DMS53 (cell line): ENCODE data around the gene TSPAN14.
A peak's percentile ranks its signal among the peaks of the same experiment; 100 is the strongest.
"Not testable (repeated sequence)": the region's sequence is repeated elsewhere in the genome, so short reads cannot be mapped to it uniquely, and the experiment has no call there.

Experiments
- DNase-seq: peaks from one replicate; lab custom pipeline; 2025; lab: John Stamatoyannopoulos, UW

TSPAN14 gene

GRCh38 chr10:80468806-80469421 lies 14.8 kb downstream of the TSPAN14 start:
- DNase-seq, result peak; percentile 72

GRCh38 chr10:80470266-80470665 lies 16.2 kb downstream of the TSPAN14 start:
- no peak for DNase-seq

GRCh38 chr10:80471001-80471400 lies 16.9 kb downstream of the TSPAN14 start:
- no peak for DNase-seq

GRCh38 chr10:80471715-80472233 lies 17.7 kb downstream of the TSPAN14 start:
- peak; percentile 75 for DNase-seq

GRCh38 chr10:80472234-80473095 lies 18.4 kb downstream of the TSPAN14 start:
- no peak for DNase-seq

- DNase-seq, result no peak
These were observed 19.1 kb downstream of the TSPAN14 start for GRCh38 chr10:80473096-80473657.

- DNase-seq, result no peak
These were observed 19.8 kb downstream of the TSPAN14 start for GRCh38 chr10:80473692-80474596.

GRCh38 chr10:80474597-80474910 lies 20.4 kb downstream of the TSPAN14 start:
- DNase-seq, result no peak

- no peak for DNase-seq
These were observed 20.8 kb downstream of the TSPAN14 start for GRCh38 chr10:80474941-80475340.

- DNase-seq, result not testable (repeated sequence)
These were observed 21.5 kb downstream of the TSPAN14 start for GRCh38 chr10:80475641-80476040.

- no peak for DNase-seq
These were observed 22.6 kb downstream of the TSPAN14 start for GRCh38 chr10:80476685-80477084.

GRCh38 chr10:80477813-80478212 lies 23.7 kb downstream of the TSPAN14 start:
- DNase-seq, result no peak

- not testable (repeated sequence) for DNase-seq
These were observed 26.3 kb downstream of the TSPAN14 start for GRCh38 chr10:80480373-80480772.

- no peak for DNase-seq
These were observed 26.7 kb downstream of the TSPAN14 start for GRCh38 chr10:80480852-80481251.

GRCh38 chr10:80484243-80484642 lies 30.1 kb downstream of the TSPAN14 start:
- DNase-seq, result no peak

- no peak for DNase-seq
These were observed 30.6 kb downstream of the TSPAN14 start for GRCh38 chr10:80484676-80485075.

GRCh38 chr10:80485076-80485945 lies 31.2 kb downstream of the TSPAN14 start:
- DNase-seq, result no peak

GRCh38 chr10:80485946-80486764 lies 32.0 kb downstream of the TSPAN14 start:
- DNase-seq, result no peak

GRCh38 chr10:80486785-80487420 lies 32.8 kb downstream of the TSPAN14 start:
- DNase-seq, result no peak

- DNase-seq, result no peak
These were observed 33.3 kb downstream of the TSPAN14 start for GRCh38 chr10:80487421-80487785.
